ENCODE measurements around the gene RACK1. TPM values are rescaled to one million over a fixed set of nuclear protein-coding genes. Genes with fewer than 3 reads are reported as not detected.

RACK1 gene
- total RNA-seq, 1 donor from 2014 or later = 2,816 TPM

- peaks cover 12% of the 10 kb centered on the region for H3F3A ChIP-seq (ENCODE audit: low read depth)
- H3K27me3 ChIP-seq = peaks cover 68% of the 10 kb centered on the region
- no peaks in the 10 kb centered on the region for H3K9me3 ChIP-seq (ENCODE audit: low read depth)
- H3K36me3 Mint-ChIP-seq = no peaks in the 10 kb centered on the region
- H3K4me2 ChIP-seq = peak overlapping the region; percentile 45
- H3K4me1 ChIP-seq = peaks cover 18% of the 10 kb centered on the region
- peaks cover 29% of the 10 kb centered on the region for H3K4me1 Mint-ChIP-seq
- peak overlapping the region; percentile 58 for H3K4me3 Mint-ChIP-seq
- peaks cover 46% of the 10 kb centered on the region for H3K27me3 Mint-ChIP-seq (ENCODE audit: insufficient read depth, low read depth)
- TF ChIP-seq CTCF (IDR thresholded peaks at IDR 0.05) (no peak), EZH2phosphoT487 (IDR thresholded peaks at IDR 0.05) (no peak), EZH2 (IDR thresholded peaks at IDR 0.05) (no peak)
- no peak overlapping the region for H3K4me3 ChIP-seq
- H3K9me3 Mint-ChIP-seq = no peaks in the 10 kb centered on the region
- H3K9ac ChIP-seq = no peak overlapping the region
- DNase-seq (ENCODE audit: low spot score) = no peak
- no peak overlapping the region for H3K27ac Mint-ChIP-seq
- H4K20me1 ChIP-seq (ENCODE audit: low read depth) = peaks cover 4% of the 10 kb centered on the region
- H3K79me2 ChIP-seq (ENCODE audit: low read depth) = no peaks in the 10 kb centered on the region
- no peak overlapping the region for H3K27ac ChIP-seq
- no peaks in the 10 kb centered on the region for H3K36me3 ChIP-seq
- no peak overlapping the region for H2AFZ ChIP-seq (replicated peaks)
Observed at GRCh38 chr5:181198905-181199519, 44.7 kb downstream of the RACK1 start.

GRCh38 chr5:181198106-181198685 is 45.5 kb downstream of the RACK1 start:
- H3K9ac ChIP-seq = no peak overlapping the region
- H3K4me3 Mint-ChIP-seq = no peak overlapping the region
- peaks cover 39% of the 10 kb centered on the region for H3K27me3 Mint-ChIP-seq (ENCODE audit: insufficient read depth, low read depth)
- peaks cover 68% of the 10 kb centered on the region for H3K27me3 ChIP-seq
- H3K79me2 ChIP-seq (ENCODE audit: low read depth) = no peaks in the 10 kb centered on the region
- TF ChIP-seq EZH2 (IDR thresholded peaks at IDR 0.05) (no peak), EZH2phosphoT487 (IDR thresholded peaks at IDR 0.05) (no peak), CTCF (IDR thresholded peaks at IDR 0.05) (no peak)
- peaks cover 25% of the 10 kb centered on the region for H3K4me1 Mint-ChIP-seq
- H3F3A ChIP-seq (ENCODE audit: low read depth) = peaks cover 12% of the 10 kb centered on the region
- H3K4me3 ChIP-seq = no peak overlapping the region
- no peaks in the 10 kb centered on the region for H3K9me3 ChIP-seq (ENCODE audit: low read depth)
- peaks cover under 1% of the 10 kb centered on the region for H4K20me1 ChIP-seq (ENCODE audit: low read depth)
- no peaks in the 10 kb centered on the region for H3K36me3 Mint-ChIP-seq
- H3K9me3 Mint-ChIP-seq = no peaks in the 10 kb centered on the region
- H2AFZ ChIP-seq (replicated peaks) = no peak overlapping the region
- H3K36me3 ChIP-seq = no peaks in the 10 kb centered on the region
- H3K27ac Mint-ChIP-seq = no peak overlapping the region
- H3K4me2 ChIP-seq = peak overlapping the region; percentile 45
- DNase-seq (ENCODE audit: low spot score) = no peak
- no peak overlapping the region for H3K27ac ChIP-seq
- H3K4me1 ChIP-seq = peaks cover 18% of the 10 kb centered on the region

- TF ChIP-seq EZH2 (IDR thresholded peaks at IDR 0.05) (no peak), CTCF (IDR thresholded peaks at IDR 0.05) (no peak), EZH2phosphoT487 (IDR thresholded peaks at IDR 0.05) (no peak)
- no peak overlapping the region for H3K4me2 ChIP-seq
Observed at GRCh38 chr5:181197326-181197951, 46.3 kb downstream of the RACK1 start.

More at GRCh38 chr5:181197326-181197951, 46.3 kb downstream of the RACK1 start:
- Histone ChIP-seq H3F3A (ENCODE audit: low read depth) (peaks cover 7% of the 10 kb centered on the region), H3K9me3 (ENCODE audit: low read depth) (no peaks in the 10 kb centered on the region), H3K4me1 (peaks cover 18% of the 10 kb centered on the region), H3K9ac (no peak overlapping the region), H3K4me3 (no peak overlapping the region), H2AFZ (replicated peaks) (no peak overlapping the region), H3K27ac (no peak overlapping the region), H3K36me3 (no peaks in the 10 kb centered on the region), H4K20me1 (ENCODE audit: low read depth) (no peaks in the 10 kb centered on the region), H3K79me2 (ENCODE audit: low read depth) (no peaks in the 10 kb centered on the region), H3K27me3 (peaks cover 68% of the 10 kb centered on the region)
- H3K9me3 Mint-ChIP-seq = no peaks in the 10 kb centered on the region
- H3K27me3 Mint-ChIP-seq (ENCODE audit: insufficient read depth, low read depth) = peaks cover 36% of the 10 kb centered on the region
- H3K4me1 Mint-ChIP-seq = peaks cover 29% of the 10 kb centered on the region
- no peak for DNase-seq (ENCODE audit: low spot score)
- H3K4me3 Mint-ChIP-seq = no peak overlapping the region
- no peaks in the 10 kb centered on the region for H3K36me3 Mint-ChIP-seq
- H3K27ac Mint-ChIP-seq = no peak overlapping the region

Measured in neural progenitor cell (in vitro differentiated cells).